ENCODE measurements around the gene PRAME.

DNA sequence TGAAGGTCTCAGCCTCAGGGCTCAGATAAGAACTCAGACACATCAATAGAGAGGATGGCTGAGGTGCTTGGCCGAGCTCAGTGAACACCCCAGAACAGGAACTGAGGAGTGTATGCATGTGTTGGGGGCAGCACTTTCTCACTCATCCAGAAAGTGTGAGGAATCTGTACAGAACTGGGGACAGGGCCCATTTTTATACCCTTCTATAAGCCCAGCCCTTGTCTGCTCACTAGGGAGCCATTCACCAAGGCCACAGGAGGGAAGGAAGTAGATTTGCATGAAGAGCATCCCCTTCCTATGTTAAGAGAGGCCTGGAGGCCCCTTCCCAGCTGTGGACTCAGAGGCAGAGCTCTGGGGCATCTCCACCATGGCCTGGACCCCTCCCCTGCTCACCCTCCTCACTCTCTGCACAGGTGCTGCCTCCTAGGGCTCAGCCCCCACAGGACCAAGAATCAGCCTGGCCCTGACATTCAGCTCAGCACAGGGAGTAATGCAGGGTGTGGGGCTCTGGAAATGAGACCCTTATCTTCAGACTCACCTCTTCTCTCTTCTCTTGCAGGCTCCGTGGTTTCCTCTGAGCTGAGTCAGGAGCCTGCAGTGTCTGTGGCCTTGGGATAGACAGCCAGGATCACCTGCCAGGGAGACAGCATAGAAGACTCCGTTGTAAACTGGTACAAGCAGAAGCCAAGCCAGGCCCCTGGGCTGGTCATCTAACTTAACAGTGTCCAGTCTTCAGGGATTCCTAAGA, 45.4 kb upstream of the PRAME start:
- TF ChIP-seq REST (IDR thresholded peaks at IDR 0.05; ENCODE audit: low read depth) (no peak), CEBPB (IDR thresholded peaks at IDR 0.05) (no peak), CREB1 (IDR thresholded peaks at IDR 0.05; ENCODE audit: low read depth) (no peak), RAD21 (IDR thresholded peaks at IDR 0.05; ENCODE audit: low read depth) (no peak)
- TF ChIP-seq, protein P1, sequence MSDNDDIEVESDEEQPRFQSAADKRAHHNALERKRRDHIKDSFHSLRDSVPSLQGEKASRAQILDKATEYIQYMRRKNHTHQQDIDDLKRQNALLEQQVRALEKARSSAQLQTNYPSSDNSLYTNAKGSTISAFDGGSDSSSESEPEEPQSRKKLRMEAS (IDR thresholded peaks at IDR 0.05): no peak

Data from Ishikawa (cell line).